HEK293T (cell line): Measurements from ENCODE around the gene LRP4.

Experiments
- CTCF ChIA-PET: fragments of 350-600 bp; formaldehyde crosslinking; extraction: SDS; loops from one replicate; lab custom pipeline; 2021; ENCODE audit warnings: antibody characterized with exemption, inconsistent platforms; lab: Yijun Ruan, JAX
- POLR2A ChIA-PET: fragments of 350-600 bp; formaldehyde crosslinking; extraction: SDS; loops from one replicate; lab custom pipeline; 2020; ENCODE audit warnings: antibody characterized with exemption, inconsistent platforms; lab: Yijun Ruan, JAX
- DNase-seq: peaks from one replicate; pipeline ENCODE4 v3.0.0; 2012; ENCODE audit warnings: mixed read lengths; ENCODE audit errors: extremely low spot score
- ARNT ChIP-seq: fragments of 450-650 bp; IDR thresholded peaks from 2 replicates; pipeline ENCODE4 v1.6.1; 2017; ENCODE audit warnings: mild to moderate bottlenecking
- BHLHE40 ChIP-seq: fragments of 450-650 bp; IDR thresholded peaks from 2 replicates; pipeline ENCODE4 v1.6.1; 2016; ENCODE audit warnings: mild to moderate bottlenecking, moderate library complexity, borderline replicate concordance
- CTBP1 ChIP-seq: fragments of 450-650 bp; IDR thresholded peaks from 2 replicates; pipeline ENCODE4 v1.6.1; 2016; ENCODE audit warnings: borderline replicate concordance
- ELF4 ChIP-seq: fragments of 450-650 bp; IDR thresholded peaks from 2 replicates; pipeline ENCODE4 v1.6.1; 2017; ENCODE audit warnings: antibody characterized with exemption
- FOXA1 ChIP-seq: fragments of 450-650 bp; IDR thresholded peaks from 2 replicates; pipeline ENCODE4 v1.6.1; 2016; ENCODE audit warnings: mild to moderate bottlenecking
- FOXK2 ChIP-seq: fragments of 450-650 bp; IDR thresholded peaks from 2 replicates; pipeline ENCODE4 v1.6.1; 2016; ENCODE audit warnings: mild to moderate bottlenecking
- FOXM1 ChIP-seq: fragments of 450-650 bp; IDR thresholded peaks from 2 replicates; pipeline ENCODE4 v1.6.1; 2017; ENCODE audit warnings: mild to moderate bottlenecking, borderline replicate concordance
- HDGF ChIP-seq: fragments of 450-650 bp; IDR thresholded peaks from 2 replicates; pipeline ENCODE4 v1.6.1; 2017; ENCODE audit warnings: antibody characterized with exemption, borderline replicate concordance
- L3MBTL2 ChIP-seq: fragments of 450-650 bp; conservative IDR thresholded peaks from 2 replicates; pipeline ENCODE4 v1.6.1; 2016; ENCODE audit warnings: mild to moderate bottlenecking
- LEF1 ChIP-seq: fragments of 450-650 bp; IDR thresholded peaks from 2 replicates; pipeline ENCODE4 v1.6.1; 2017; ENCODE audit warnings: mild to moderate bottlenecking, borderline replicate concordance
- NFRKB ChIP-seq: fragments of 450-650 bp; IDR thresholded peaks from 2 replicates; pipeline ENCODE4 v1.6.1; 2016; ENCODE audit warnings: mild to moderate bottlenecking, moderate library complexity
- SP1 ChIP-seq: fragments of 450-650 bp; IDR thresholded peaks from 2 replicates; pipeline ENCODE4 v1.6.1; 2017
- SUZ12 ChIP-seq: fragments of 450-650 bp; IDR thresholded peaks from 2 replicates; pipeline ENCODE4 v1.6.1; 2016; ENCODE audit warnings: mild to moderate bottlenecking
- TARDBP ChIP-seq: fragments of 450-650 bp; IDR thresholded peaks from 2 replicates; pipeline ENCODE4 v1.6.1; 2016
- ZNF384 ChIP-seq: fragments of 450-650 bp; IDR thresholded peaks from 2 replicates; pipeline ENCODE4 v1.6.1; 2016
- TF ChIP-seq, protein P1 (sequence below): fragments of 450-650 bp; IDR thresholded peaks from 2 replicates; pipeline ENCODE4 v1.6.1; 2016

Gene LRP4

DNA sequence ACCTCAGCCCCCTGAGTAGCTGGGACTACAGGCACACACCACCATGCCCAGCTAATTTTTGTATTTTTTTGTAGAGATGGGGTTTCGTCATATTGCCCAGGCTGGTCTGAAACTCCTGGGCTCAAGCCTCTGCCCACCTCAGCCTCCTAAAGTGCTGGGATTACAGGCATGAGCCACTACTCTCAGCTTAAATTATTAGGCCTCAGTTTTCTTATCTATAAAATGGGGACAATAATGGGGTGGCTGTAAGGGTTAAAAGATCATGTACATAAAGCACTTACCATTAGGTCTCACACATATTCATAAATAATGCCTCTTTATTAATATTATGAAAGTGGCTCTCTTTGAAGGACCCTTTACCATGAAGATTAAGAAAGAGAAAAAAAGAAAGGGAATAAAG is 40.8 kb downstream of the LRP4 start:
- POLR2A ChIA-PET = no interaction called here
- DNase-seq = no peak
- CTCF ChIA-PET = no interaction called here
- TF ChIP-seq LEF1 (no peak), CTBP1 (no peak)

- POLR2A ChIA-PET = no interaction called here
- no peak for DNase-seq
- TF ChIP-seq ARNT (no peak), CTBP1 (no peak), SP1 (no peak), BHLHE40 (no peak), FOXK2 (no peak), HDGF (no peak), TARDBP (no peak), ELF4 (no peak), FOXM1 (no peak), L3MBTL2 (no peak)
- TF ChIP-seq, protein P1, sequence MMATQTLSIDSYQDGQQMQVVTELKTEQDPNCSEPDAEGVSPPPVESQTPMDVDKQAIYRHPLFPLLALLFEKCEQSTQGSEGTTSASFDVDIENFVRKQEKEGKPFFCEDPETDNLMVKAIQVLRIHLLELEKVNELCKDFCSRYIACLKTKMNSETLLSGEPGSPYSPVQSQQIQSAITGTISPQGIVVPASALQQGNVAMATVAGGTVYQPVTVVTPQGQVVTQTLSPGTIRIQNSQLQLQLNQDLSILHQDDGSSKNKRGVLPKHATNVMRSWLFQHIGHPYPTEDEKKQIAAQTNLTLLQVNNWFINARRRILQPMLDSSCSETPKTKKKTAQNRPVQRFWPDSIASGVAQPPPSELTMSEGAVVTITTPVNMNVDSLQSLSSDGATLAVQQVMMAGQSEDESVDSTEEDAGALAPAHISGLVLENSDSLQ = no peak
- CTCF ChIA-PET = no interaction called here
Measured at GRCh38 chr11:46876471-46876870, 41.9 kb downstream of the LRP4 start.

DNA sequence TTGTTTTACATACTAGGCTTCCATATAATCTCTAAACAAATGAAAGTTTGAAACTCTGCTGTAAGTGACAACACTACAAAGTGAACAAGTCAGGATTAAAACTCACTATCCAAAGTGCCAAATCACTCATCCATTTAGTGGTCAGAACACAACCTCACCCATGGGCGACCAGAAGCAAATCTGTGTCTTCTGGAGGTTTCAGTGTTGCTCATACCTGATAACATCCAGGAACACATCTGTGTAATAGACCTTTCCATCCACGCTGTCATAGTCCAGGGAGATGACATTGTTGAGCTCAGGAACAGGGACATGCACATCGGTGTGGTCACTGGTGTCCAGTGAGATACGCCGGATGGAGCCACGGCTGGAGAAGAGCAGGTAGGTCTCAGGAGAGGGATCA is 43.8 kb downstream of the LRP4 start:
- DNase-seq = no peak
- CTCF ChIA-PET = no interaction called here
- POLR2A ChIA-PET = no interaction called here
- no peak for TF ChIP-seq ZNF384
- TF ChIP-seq HDGF = no peak
- no peak for TF ChIP-seq ARNT
- no peak for TF ChIP-seq TARDBP
- no peak for TF ChIP-seq SP1
- TF ChIP-seq SUZ12 = no peak
- no peak for TF ChIP-seq FOXK2
- no peak for TF ChIP-seq L3MBTL2
- TF ChIP-seq, protein P1 = no peak
- TF ChIP-seq NFRKB = no peak
- no peak for TF ChIP-seq FOXA1
- TF ChIP-seq BHLHE40 = no peak
- TF ChIP-seq FOXM1 = no peak
- TF ChIP-seq ELF4 = no peak
- no peak for TF ChIP-seq LEF1
- no peak for TF ChIP-seq CTBP1

- CTCF ChIA-PET = no interaction called here
- no peak for TF ChIP-seq NFRKB
- TF ChIP-seq LEF1 = no peak
- TF ChIP-seq ELF4 = no peak
- TF ChIP-seq BHLHE40 = no peak
- TF ChIP-seq L3MBTL2 = no peak
- no peak for TF ChIP-seq CTBP1
- no peak for TF ChIP-seq FOXM1
- TF ChIP-seq FOXA1 = no peak
- TF ChIP-seq FOXK2 = no peak
- TF ChIP-seq ZNF384 = no peak
- TF ChIP-seq SUZ12 = no peak
- TF ChIP-seq SP1 = no peak
- no peak for TF ChIP-seq HDGF
- DNase-seq = no peak
- POLR2A ChIA-PET = no interaction called here
Measured at GRCh38 chr11:46868912-46869311, 49.4 kb downstream of the LRP4 start.

DNA sequence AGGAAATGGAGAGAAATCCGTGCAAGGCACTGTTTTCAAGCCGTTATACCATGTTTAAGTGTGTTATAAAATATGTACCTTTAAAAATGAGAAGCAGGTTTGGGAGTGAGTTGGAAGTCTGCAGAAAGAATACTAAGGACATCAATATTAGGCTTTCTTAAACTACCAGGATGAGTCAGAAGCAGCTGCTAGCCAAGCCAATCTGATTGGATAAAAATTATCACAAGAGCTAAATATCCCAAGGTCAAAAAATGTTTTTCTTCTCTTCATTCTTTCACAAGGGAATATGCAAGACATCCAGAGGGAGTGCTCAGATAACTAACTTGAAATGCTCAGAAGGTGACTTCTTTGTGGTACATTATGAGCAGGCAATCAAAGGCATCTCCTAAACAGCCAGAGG is 53.0 kb downstream of the LRP4 start:
- no peak for DNase-seq
- CTCF ChIA-PET = interaction anchor here (0.6 kb wide), 1 partner anchor 36 kb away, joined by 3 read pairs; no protein-coding TSS in a partner anchor
- TF ChIP-seq, protein P1 = no peak
- TF ChIP-seq NFRKB (no peak), ZNF384 (no peak), ELF4 (no peak), LEF1 (no peak), BHLHE40 (no peak), CTBP1 (no peak)
- POLR2A ChIA-PET = no interaction called here

- POLR2A ChIA-PET = no interaction called here
- no peak for TF ChIP-seq LEF1
- CTCF ChIA-PET = no interaction called here
- DNase-seq = no peak
Measured at GRCh38 chr11:46860218-46860617, 58.1 kb downstream of the LRP4 start.

GRCh38 chr11:46858920-46859546 is 59.3 kb downstream of the LRP4 start:
- TF ChIP-seq FOXK2 (no peak), SUZ12 (no peak), LEF1 (no peak), HDGF (no peak), L3MBTL2 (no peak), NFRKB (no peak), BHLHE40 (no peak), SP1 (no peak), ELF4 (no peak), ZNF384 (no peak), TARDBP (no peak), FOXA1 (no peak)
- no peak for DNase-seq
- POLR2A ChIA-PET = interaction anchor here (1.5 kb wide), 1 partner anchor 8 kb away, joined by 3 read pairs; no protein-coding TSS in a partner anchor
- CTCF ChIA-PET = no interaction called here
